ENCODE results near the gene SND1. TPM values are rescaled to one million over a fixed set of nuclear protein-coding genes. Genes with fewer than 3 reads are reported as not detected.

SND1 gene
- total RNA-seq, 6 experiments from 2014 or later = 77.5 to 150 (median 126) TPM

DNA sequence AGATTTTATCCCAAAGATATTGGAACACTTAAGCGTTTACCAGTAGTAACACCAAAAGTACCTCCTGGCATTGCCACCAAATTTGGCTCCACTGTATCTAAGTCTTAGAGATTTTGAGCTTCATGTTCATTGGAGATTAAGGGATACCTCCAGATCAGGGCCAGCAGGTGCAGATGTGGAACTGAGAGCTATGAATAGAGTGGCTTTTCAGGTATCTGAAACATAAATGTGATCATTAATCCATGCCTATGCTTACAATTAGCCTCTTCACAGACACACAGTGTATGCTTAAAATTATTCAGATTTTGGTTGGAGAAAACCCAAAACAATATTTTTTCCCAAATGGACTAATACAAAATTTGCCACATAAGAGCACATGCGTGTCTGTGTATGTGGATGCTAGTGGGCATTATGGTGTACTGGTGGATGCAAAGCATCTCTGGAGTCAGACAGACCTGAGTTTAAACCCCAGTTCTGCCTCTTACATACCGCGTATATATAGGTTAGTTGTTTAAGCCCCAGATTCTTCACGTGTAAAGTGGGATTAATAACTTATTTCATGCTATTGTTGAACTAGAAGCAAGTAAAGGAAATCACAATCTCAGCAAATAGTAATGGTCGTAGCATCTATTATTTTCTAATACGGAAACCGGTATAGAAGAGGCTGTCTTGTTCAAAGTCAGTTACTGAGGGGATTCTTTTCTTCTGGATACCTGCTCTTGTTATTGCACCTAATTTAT, 386.1 kb downstream of the SND1 start:
- Histone ChIP-seq H3K4me1 (no peaks in the 10 kb centered on the region), H3K27ac (no peak overlapping the region), H3K9me3 (no peaks in the 10 kb centered on the region), H3K27me3 (no peaks in the 10 kb centered on the region), H3K36me3 (peaks cover 0 to 3% (median 0%) of the 10 kb centered on the region in 4 donors), H3K4me3 (no peak overlapping the region)
- intact Hi-C loops (cut with DNase I) = no loop called here
- no peak for ATAC-seq
- 98% methylated on average over 7 of the region's 8 CpGs for WGBS (ENCODE audit: insufficient coverage, low coverage, low lambda C conversion rate, missing lambda C conversion rate)
- no peak for DNase-seq
- TF ChIP-seq POLR2A (IDR thresholded peaks at IDR 0.05) = no peak
- TF ChIP-seq, protein P1, sequence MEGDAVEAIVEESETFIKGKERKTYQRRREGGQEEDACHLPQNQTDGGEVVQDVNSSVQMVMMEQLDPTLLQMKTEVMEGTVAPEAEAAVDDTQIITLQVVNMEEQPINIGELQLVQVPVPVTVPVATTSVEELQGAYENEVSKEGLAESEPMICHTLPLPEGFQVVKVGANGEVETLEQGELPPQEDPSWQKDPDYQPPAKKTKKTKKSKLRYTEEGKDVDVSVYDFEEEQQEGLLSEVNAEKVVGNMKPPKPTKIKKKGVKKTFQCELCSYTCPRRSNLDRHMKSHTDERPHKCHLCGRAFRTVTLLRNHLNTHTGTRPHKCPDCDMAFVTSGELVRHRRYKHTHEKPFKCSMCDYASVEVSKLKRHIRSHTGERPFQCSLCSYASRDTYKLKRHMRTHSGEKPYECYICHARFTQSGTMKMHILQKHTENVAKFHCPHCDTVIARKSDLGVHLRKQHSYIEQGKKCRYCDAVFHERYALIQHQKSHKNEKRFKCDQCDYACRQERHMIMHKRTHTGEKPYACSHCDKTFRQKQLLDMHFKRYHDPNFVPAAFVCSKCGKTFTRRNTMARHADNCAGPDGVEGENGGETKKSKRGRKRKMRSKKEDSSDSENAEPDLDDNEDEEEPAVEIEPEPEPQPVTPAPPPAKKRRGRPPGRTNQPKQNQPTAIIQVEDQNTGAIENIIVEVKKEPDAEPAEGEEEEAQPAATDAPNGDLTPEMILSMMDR (IDR thresholded peaks at IDR 0.05) = no peak

DNA sequence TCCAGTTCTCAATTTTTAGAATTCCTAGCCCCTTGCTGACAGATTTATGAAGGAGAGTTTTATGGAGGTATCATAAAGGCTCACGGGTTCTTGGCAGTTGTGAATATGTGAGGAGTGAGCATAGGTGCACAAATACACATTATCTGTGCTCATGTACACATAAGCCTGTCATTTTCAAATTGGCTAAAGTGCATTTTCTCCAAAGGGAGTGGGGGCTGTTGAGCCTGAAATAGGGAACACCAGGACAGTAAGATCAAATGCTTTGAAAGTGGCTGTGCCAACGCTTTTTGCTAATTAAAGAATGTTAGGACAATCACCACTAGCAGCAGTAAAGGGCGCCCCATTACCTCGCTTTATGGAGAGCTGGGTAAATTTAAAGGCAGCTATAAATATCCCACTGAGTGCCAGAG, 387.6 kb downstream of the SND1 start:
- H3K36me3 ChIP-seq = peaks cover 0 to 3% (median 0%) of the 10 kb centered on the region in 4 donors
- no peaks in the 10 kb centered on the region for H3K4me1 ChIP-seq
- ATAC-seq (no peak), DNase-seq (no peak)
- no peaks in the 10 kb centered on the region for H3K27me3 ChIP-seq
- TF ChIP-seq, protein P1 (IDR thresholded peaks at IDR 0.05) = no peak
- no peak for TF ChIP-seq POLR2A (IDR thresholded peaks at IDR 0.05)
- no peaks in the 10 kb centered on the region for H3K9me3 ChIP-seq
- intact Hi-C loops (cut with DNase I) = no loop called here
- H3K4me3 ChIP-seq = no peak overlapping the region
- WGBS (ENCODE audit: insufficient coverage, low coverage, low lambda C conversion rate, missing lambda C conversion rate) = 89% methylated on average over 4 of the region's 4 CpGs
- H3K27ac ChIP-seq = no peak overlapping the region

DNA sequence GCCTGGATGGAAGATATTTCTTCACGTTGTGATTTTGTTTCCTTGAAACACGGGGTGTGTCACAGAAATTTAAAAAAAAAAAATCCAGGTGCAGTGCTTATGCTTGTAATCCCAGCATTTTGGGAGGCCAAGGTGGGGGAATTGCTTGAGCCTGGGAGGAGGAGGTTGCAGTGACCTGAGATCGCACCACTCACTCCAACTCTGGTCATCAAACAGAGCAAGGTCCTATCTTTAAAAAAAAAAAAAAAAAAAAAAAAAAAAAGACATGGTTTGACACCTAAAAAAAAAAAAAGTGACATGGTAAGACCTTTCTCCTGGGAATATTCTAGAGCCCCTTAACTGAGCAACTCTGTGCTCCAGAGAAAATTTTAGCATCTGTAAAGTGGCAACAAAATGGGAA, 388.2 kb downstream of the SND1 start:
- ATAC-seq = no peak
- Histone ChIP-seq H3K27me3 (no peaks in the 10 kb centered on the region), H3K36me3 (peaks cover 0 to 3% (median 0%) of the 10 kb centered on the region in 4 donors), H3K9me3 (no peaks in the 10 kb centered on the region), H3K27ac (no peak overlapping the region), H3K4me3 (no peak overlapping the region), H3K4me1 (no peaks in the 10 kb centered on the region)
- TF ChIP-seq POLR2A (IDR thresholded peaks at IDR 0.05) = no peak
- TF ChIP-seq, protein P1 (IDR thresholded peaks at IDR 0.05) = no peak
- WGBS (ENCODE audit: insufficient coverage, low coverage, low lambda C conversion rate, missing lambda C conversion rate) = 89% methylated on average over 3 of the region's 3 CpGs
- DNase-seq = no peak
- intact Hi-C loops (cut with DNase I) = no loop called here

DNA sequence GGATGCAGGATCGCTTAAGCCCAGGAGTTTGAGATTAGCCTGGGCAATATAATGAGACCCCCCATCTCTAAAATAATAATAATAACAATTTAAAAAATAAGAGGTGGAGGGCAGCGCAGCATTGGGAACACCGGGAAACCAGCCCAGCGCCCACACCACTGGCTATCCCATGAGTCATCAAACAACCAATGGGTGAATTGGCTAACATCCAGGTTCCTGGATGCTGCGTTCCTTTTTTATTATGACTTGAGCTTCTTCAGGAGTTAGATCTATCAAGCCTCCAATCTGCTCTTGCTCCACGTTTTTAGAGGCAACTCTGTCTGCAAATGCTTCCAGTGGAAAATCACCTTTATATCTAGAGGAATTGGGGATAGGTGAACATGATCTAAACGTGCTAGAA, 389.2 kb downstream of the SND1 start:
- no peaks in the 10 kb centered on the region for H3K4me1 ChIP-seq
- no peak overlapping the region for H3K27ac ChIP-seq
- H3K4me3 ChIP-seq = no peak overlapping the region
- intact Hi-C loops (cut with DNase I) = no loop called here
- no peaks in the 10 kb centered on the region for H3K27me3 ChIP-seq
- H3K36me3 ChIP-seq = peaks cover 0 to 3% (median 0%) of the 10 kb centered on the region in 4 donors
- ATAC-seq (no peak), DNase-seq (no peak)
- 89% methylated on average over 6 of the region's 7 CpGs for WGBS (ENCODE audit: insufficient coverage, low coverage, low lambda C conversion rate, missing lambda C conversion rate)
- no peaks in the 10 kb centered on the region for H3K9me3 ChIP-seq
- TF ChIP-seq POLR2A (IDR thresholded peaks at IDR 0.05) = no peak
- TF ChIP-seq, protein P1 (IDR thresholded peaks at IDR 0.05) = no peak

Data from right lobe of liver (tissue), 6 donors.